Lower lobe of right lung (tissue), 2 donors: ENCODE results near the gene KNSTRN. TPM values are rescaled to one million over a fixed set of nuclear protein-coding genes. Genes with fewer than 3 reads are reported as not detected.

Source experiments
- ATAC-seq, 2 donors: fragments of 200-7000 bp; cut with Tn5 transposase; one replicate each; pipeline ENCODE4 v1.9.1; 2020 to 2022; ENCODE audit warnings: mild to moderate bottlenecking in 2 of 2, moderate library complexity in 2 of 2
- DNase-seq: peaks from one replicate; pipeline ENCODE4 v3.0.0-alpha.2; 2020
- H3K27ac ChIP-seq: fragments of 200-600 bp; one replicate; pipeline ENCODE4 v1.8.0; 2022
- H3K27me3 ChIP-seq: fragments of 200-600 bp; one replicate; pipeline ENCODE4 v1.8.0; 2022; ENCODE audit warnings: low read depth
- H3K36me3 ChIP-seq: fragments of 200-600 bp; one replicate; pipeline ENCODE4 v1.8.0; 2022; ENCODE audit warnings: mild to moderate bottlenecking
- H3K4me1 ChIP-seq: fragments of 200-600 bp; one replicate; pipeline ENCODE4 v1.8.0; 2022
- H3K4me3 ChIP-seq: fragments of 200-600 bp; one replicate; pipeline ENCODE4 v1.8.0; 2022; ENCODE audit warnings: mild to moderate bottlenecking
- H3K9me3 ChIP-seq: fragments of 200-600 bp; one replicate; pipeline ENCODE4 v1.8.0; 2022
- intact Hi-C: fragments of 100-400 bp; cut with DNase I; formaldehyde crosslinking; loops from one replicate; pipeline ENCODE4 v1.11.0; 2022
- total RNA-seq: library from RNA; stranded (reverse); fragmentation: NEBNext Ultra II Directional; extraction: Animal tissue kit (Norgen Biotek cat#: 25700); gene quantifications from one replicate; pipeline ENCODE4 v1.2.1, GENCODE V29; 2021
- TF ChIP-seq, protein P1 (sequence below): fragments of 200-600 bp; IDR thresholded peaks from one replicate; pipeline ENCODE4 v1.8.0; 2022; ENCODE audit warnings: antibody characterized with exemption, mild to moderate bottlenecking
- donor health status: DM: no; HTN: yes; CAD: no; lungs with severe emphysema.

The KNSTRN gene
- total RNA-seq, 1 donor from 2014 or later: 20.1 TPM

GRCh38 chr15:40358471-40359353 is 23.8 kb upstream of the KNSTRN start:
- peak overlapping the region; percentile 67 for H3K4me3 ChIP-seq
- H3K27me3 ChIP-seq: no peaks in the 10 kb centered on the region
- intact Hi-C loops: no loop called here

DNA sequence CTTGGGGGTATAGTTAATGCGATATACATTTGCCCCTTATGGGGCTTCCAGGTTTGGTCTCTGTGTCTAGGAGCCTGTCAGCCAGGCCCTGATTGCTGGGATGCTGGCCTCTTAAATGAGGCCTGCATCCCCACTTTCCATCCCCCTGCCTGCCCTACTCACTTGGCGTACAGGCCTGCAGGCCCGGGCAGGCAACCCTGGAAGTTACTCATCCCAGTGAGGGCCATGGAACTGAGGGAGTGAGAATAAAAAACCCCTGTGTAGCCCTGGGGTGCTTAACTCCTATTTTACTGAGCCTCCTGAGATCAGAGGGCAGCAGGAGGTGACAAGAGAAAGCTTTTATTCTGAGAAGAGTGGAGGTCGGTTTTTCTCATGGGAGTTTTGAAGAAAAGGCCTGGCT is 22.5 kb upstream of the KNSTRN start:
- Histone ChIP-seq H3K4me3 (no peak overlapping the region), H3K27ac (no peak overlapping the region), H3K9me3 (no peaks in the 10 kb centered on the region), H3K36me3 (no peaks in the 10 kb centered on the region), H3K4me1 (peaks cover 15% of the 10 kb centered on the region), H3K27me3 (no peaks in the 10 kb centered on the region)
- ATAC-seq (no peak), DNase-seq (no peak)
- intact Hi-C loops: no loop called here
- TF ChIP-seq, protein P1, sequence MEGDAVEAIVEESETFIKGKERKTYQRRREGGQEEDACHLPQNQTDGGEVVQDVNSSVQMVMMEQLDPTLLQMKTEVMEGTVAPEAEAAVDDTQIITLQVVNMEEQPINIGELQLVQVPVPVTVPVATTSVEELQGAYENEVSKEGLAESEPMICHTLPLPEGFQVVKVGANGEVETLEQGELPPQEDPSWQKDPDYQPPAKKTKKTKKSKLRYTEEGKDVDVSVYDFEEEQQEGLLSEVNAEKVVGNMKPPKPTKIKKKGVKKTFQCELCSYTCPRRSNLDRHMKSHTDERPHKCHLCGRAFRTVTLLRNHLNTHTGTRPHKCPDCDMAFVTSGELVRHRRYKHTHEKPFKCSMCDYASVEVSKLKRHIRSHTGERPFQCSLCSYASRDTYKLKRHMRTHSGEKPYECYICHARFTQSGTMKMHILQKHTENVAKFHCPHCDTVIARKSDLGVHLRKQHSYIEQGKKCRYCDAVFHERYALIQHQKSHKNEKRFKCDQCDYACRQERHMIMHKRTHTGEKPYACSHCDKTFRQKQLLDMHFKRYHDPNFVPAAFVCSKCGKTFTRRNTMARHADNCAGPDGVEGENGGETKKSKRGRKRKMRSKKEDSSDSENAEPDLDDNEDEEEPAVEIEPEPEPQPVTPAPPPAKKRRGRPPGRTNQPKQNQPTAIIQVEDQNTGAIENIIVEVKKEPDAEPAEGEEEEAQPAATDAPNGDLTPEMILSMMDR: no peak

More at GRCh38 chr15:40358471-40359353, 23.8 kb upstream of the KNSTRN start:
- no peaks in the 10 kb centered on the region for H3K9me3 ChIP-seq
- no peaks in the 10 kb centered on the region for H3K36me3 ChIP-seq
- peak; percentile 4 to 49 for ATAC-seq
- H3K27ac ChIP-seq: no peak overlapping the region
- TF ChIP-seq, protein P1: peak; percentile 8
- DNase-seq: no peak
- H3K4me1 ChIP-seq: peaks cover 15% of the 10 kb centered on the region

GRCh38 chr15:40361640-40362039 is 20.9 kb upstream of the KNSTRN start:
- H3K9me3 ChIP-seq: no peaks in the 10 kb centered on the region
- H3K27me3 ChIP-seq: no peaks in the 10 kb centered on the region
- no peak overlapping the region for H3K4me3 ChIP-seq
- H3K4me1 ChIP-seq: peaks cover 18% of the 10 kb centered on the region
- intact Hi-C loops: no loop called here
- no peak overlapping the region for H3K27ac ChIP-seq
- DNase-seq: no peak
- TF ChIP-seq, protein P1: no peak
- H3K36me3 ChIP-seq: no peaks in the 10 kb centered on the region
- no peak for ATAC-seq

- peaks cover 26% of the 10 kb centered on the region for H3K4me1 ChIP-seq
- DNase-seq: no peak
- H3K27me3 ChIP-seq: no peaks in the 10 kb centered on the region
- intact Hi-C loops: no loop called here
- no peaks in the 10 kb centered on the region for H3K9me3 ChIP-seq
- TF ChIP-seq, protein P1: no peak
- H3K4me3 ChIP-seq: no peak overlapping the region
- ATAC-seq: no peak
- no peak overlapping the region for H3K27ac ChIP-seq
- no peaks in the 10 kb centered on the region for H3K36me3 ChIP-seq
Observed at GRCh38 chr15:40363611-40364010, 18.9 kb upstream of the KNSTRN start.

- intact Hi-C loops: no loop called here
- ATAC-seq (no peak), DNase-seq (no peak)
- H3K4me3 ChIP-seq: no peak overlapping the region
- no peak overlapping the region for H3K27ac ChIP-seq
- no peaks in the 10 kb centered on the region for H3K36me3 ChIP-seq
- no peaks in the 10 kb centered on the region for H3K9me3 ChIP-seq
- TF ChIP-seq, protein P1: no peak
- H3K4me1 ChIP-seq: peaks cover 20% of the 10 kb centered on the region
- no peaks in the 10 kb centered on the region for H3K27me3 ChIP-seq
Observed at GRCh38 chr15:40364251-40364650, 18.3 kb upstream of the KNSTRN start.
